ENCODE data around the gene NADK2.
"Not testable (repeated sequence)": the region's sequence is repeated elsewhere in the genome, so short reads cannot be mapped to it uniquely, and the experiment has no call there.

The NADK2 gene

DNA sequence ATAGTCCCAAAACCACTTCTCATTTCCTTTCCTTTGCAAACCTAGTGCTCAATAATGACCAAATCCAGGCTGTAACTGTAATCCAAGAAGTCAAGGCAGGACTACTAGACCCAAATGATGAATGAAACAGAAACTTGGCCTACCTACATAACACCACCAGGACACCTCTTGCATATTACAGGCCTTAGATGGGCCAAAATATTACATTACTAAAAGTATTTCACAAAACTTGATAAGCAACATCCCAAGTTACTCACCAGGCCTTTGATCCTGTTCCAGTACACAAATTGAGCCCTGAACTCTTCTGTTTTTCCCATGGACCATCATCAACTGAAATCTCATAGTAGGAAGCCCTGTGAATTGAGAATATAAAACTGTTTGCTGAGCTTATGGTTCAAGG is 34.8 kb downstream of the NADK2 start:
- no peak for DNase-seq

DNA sequence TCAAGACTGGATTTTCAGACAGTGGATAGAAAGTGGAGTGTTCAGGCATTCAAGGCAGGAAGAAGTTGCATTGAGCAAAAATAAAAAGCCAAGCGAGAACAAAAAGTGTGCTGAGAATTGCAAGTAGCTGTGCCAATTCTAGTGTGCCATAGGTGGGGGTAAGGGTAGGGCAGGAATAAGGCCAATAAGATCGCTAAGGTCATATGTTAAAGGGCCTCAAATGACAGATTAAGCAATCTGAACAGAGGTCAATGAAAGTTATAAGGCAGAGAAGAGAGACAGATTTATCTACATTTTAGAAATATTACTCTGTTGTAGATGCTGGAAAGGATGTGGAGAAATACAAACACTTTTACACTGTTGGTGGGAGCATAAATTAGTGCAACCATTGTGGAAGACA is 36.4 kb downstream of the NADK2 start:
- no peak for DNase-seq

DNA sequence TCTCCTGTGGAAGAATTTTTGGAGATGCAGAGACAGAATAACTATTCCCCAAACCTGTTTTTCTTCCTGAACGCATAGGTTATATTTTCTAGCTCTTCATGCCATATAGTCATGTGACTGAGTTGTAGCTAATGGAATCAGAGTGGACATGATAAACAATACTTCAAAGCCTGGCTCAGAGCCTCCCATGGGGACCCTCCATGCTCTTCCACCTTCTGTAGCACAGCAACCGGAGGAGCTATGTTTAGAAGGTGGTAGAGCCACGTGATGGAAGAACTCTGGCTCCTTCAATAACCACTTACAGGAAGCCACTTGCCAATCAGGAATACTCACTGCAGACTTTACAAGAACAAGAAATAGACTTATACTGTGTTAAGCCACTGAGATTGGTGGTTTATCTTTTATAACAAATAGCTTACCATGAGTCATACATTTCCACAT is 39.2 kb downstream of the NADK2 start:
- peak; percentile 37 for DNase-seq

DNA sequence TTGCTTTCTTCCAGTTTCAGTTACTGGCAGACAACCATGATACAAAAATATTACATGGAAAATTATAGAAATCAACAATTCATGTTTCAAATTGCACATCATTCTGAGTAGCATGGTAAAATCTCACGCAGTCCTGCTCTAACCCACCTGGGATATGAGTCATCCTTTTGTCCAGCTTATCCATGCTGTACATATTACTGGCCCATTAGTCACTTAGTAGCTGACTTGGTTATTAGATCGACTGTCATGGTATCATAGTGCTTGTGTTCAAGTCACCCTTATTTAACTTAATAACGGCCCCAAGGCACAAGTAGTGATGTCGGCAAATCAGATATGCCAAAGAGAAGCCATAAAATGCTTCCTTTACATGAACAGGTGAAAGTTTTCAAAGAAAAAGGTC is 41.2 kb downstream of the NADK2 start:
- DNase-seq: peak; percentile 44

DNA sequence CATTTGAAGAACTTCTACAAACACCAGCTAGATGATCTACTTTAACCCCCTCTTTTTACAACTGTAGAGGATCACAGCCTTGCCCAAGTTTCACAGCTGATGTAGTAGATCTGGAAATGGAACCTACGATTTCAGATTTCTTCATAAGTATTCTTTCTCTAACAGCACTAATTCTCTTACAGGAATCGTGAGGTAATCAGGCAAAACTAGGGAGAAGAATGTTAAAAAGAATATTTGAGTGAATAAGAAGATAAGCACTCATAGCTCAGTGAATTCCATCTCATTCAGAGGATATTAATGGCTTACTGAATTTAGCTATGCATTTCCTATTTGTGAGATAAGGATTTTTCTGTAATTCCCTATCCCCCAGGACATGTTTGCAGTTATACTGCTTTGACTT is 42.1 kb downstream of the NADK2 start:
- peak; percentile 60 for DNase-seq

DNA sequence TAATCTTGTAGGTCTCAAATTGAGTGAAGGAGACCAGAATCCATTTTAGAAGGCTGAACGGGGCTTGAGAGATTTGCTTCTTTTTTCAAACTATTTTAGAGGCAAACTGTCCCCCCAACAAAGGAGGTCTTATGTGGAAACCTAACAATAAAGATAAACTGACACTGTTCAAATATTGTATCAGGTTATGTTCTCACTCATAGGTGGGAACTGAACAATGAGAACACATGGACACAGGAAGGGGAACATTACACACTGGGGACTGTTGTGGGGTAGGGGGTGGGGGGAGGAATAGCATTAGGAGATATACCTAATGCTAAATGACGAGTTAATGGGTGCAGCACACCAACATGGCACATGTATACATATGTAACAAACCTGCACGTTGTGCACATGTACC is 42.9 kb downstream of the NADK2 start:
- DNase-seq: not testable (repeated sequence)

DNA sequence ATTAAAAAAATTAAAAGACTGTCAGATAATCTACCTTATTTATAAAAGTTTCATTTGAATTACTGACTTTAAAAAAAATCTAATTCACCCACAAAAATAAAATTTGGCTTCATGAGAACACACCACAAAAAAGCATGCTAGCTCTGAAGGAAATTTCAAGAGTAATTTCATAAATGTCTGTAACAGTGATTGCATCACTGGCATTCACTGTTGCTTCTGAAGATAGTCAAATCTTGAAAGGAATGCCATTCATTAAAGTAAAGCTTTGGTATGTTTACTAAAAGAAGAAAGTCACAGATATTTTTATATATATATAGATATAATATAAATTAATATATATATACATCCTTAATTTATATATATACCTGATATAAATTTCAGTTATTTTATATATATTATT is 43.4 kb downstream of the NADK2 start:
- no peak for DNase-seq

DNA sequence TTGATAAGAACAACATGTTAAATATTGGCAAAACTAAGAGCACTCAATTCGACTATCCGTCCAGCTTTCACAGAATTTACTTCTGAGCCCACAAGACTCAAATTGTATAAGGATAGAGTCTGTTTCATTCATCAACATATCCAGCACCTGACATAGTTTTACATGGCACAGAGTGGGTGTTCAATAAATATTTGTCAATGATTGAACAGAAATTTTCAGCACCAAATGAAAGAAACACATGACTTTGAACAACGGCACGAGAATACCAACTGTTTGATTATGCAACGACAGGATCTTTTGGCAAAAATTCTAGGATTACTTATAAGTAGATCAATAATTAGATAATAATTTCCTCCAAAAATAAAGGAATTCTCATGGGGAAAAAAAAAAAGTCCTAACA is 48.0 kb downstream of the NADK2 start:
- DNase-seq: no peak

DNA sequence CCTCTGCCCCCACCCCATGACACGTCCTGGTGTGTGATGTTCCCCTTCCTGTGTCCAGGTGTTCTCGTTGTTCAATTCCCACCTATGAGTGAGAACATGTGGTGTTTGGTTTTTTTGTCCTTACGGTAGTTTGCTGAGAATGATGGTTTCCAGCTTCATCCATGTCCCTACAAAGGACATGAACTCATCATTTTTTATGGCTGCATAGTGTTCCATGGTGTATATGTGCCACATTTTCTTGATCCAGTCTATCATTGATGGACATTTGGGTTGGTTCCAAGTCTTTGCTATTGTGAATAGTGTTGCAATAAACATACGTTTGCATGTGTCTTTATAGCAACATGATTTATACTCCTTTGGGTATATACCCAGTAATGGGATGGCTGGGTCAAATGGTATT is 57.3 kb downstream of the NADK2 start:
- not testable (repeated sequence) for DNase-seq

DNA sequence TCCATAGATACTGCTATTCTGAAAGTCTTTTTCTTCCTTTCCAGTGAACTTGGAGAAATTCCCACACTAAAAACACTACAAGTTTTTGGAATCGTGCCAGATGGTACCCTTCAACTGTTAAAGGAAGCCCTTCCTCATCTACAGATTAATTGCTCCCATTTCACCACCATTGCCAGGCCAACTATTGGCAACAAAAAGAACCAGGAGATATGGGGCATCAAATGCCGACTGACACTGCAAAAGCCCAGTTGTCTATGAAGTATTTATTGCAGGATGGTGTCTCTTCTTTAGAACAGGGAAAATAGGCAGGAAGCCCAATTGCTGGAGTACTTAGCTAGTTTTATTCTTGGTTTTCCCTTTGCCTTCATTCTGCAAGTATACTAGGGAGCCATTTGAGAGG is 60.0 kb downstream of the NADK2 start:
- DNase-seq: no peak

DNA sequence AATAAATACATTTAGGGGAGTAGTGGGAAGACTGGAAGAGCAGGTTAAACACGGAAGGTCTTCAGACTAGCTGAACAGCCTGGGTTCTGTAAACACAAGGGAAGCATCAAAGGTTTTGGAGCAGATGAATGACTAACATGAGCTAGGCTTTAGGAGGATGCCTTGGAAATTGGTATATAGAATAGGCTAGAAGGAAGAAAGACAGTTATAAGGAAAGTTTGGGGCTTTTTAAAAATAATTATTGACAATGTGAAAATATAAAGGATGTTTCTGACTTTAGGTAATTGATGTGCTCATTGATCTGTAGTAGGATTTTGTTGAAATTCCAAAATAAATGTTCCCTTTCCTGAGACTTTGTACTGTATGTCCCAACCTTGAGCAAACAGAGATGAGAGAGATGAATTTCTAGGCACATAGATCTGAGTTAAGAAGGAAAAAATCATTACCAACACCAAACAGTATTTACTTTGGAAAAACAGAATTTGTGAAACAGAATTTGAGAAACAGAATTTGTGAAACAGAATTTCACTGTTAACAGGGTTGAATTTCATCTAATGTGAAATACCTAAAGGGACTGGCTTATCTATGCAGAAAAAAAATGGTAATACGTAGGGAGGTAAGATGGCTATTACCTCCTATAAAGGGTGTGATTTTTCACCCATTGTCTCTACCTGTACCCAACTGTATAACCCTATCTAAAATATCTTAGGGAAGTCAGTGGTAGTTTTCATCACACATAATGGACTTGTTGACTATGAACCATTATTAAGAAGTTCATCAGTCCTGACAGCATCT is 61.0 kb downstream of the NADK2 start:
- DNase-seq: no peak

DNA sequence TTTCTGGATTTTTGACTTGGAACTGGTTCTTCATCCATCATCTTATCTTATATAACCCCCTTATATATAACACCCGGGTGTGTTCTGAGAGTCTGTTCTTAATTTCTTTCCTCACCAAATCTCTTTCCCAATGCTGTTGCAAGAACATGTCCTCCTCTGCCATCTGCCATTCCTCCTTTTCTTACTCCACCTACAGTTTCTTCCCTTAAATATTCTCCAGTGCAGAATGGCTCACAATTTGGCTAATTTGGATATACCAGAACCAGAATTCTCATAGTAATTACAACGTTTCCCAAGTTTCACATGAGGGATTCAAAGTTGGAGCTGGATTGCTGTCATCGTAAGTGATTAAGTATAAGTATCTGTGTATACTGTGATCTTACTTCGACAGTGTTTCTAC is 61.8 kb downstream of the NADK2 start:
- DNase-seq: no peak

DNA sequence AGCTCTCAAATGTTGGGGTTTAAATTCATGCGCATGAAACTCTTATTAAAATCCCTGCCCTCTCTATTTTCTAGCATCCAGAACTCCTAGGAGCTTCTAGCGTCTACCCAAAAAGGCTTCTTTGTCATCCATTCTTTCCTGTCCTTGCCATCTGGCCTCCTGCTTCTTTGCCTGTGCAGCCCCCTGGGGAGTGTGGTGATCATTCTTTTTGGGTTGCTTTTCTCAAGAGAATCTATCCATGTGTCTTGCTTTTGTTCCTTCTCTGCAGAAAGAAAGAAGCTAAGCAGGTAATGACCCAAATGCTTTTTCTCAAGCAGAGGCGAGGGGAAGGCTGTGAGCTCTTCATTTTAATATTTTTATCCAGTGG is 63.2 kb downstream of the NADK2 start:
- no peak for DNase-seq

DNA sequence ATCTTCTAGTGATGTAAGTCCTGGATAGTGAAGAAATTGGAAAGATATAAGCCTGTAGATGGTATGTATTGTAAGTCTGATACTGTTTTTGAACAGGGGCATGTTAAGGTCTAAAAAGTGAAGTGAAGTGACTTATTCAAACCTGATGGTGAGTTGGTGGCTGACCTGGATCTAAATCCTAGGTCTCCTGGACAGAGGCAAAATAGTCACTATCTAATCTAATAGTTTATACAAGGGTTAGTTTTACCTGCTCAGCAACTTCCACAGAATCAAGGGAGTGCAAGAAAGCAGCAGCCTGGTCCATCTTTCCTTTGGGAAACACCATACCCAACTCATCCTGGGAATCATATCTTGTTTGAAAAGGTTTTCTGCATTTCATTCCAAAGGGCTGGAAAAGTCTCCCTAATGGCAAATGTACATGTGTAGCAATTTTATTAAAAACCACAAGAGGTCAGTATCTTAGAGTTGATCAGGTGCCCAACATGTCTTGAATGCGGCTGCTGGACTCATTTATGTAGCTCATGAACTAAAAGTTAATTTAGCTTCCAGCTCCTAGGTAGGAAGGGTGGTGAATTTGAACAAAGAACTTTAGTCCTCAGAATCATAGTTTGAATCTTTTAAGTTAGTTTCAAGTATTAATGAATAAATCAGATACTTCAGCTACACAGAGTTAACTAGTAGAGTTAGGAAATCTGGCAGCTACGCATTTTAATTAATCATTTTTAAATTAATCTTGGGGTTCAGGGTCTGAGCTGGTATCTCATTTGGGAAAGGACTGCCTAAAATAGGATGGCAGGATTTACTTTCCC is 63.8 kb downstream of the NADK2 start:
- peak; percentile 47 for DNase-seq

DNA sequence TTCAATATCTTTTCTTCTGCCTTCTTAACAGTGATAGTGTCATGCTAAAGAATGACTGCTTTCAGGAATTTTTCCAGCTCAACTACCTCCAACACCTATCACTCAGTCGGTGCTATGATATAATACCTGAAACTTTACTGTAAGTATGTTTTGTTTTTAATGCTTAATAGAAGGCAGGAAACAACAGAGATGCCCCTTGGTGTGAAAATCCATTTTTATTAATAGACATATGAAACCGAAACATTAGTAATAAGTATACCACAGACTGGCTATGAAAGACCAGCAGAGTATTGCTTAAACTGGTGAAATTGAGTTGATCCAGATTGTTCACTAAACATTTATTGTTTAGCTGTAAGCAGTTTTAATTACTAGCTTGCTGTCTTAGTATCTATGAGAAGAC is 64.6 kb downstream of the NADK2 start:
- no peak for DNase-seq

DNA sequence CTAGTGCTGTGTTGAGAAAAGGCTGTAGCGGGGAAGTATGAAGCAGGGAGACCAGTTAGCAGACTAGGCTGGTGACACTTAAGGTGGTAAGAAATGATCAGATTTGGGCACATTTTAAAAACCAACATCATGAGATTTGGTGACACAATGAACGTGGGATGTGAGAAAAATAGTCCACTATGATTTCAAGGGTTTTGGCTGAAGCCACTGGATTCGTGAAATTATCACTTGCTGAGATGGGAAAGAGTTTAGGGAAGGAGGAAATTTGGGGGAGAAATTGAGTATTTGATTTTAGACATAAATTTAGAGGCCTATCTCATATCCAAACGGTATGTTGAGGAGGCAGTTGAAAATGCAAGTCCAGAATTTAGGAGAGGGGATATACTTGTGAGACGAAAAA is 66.7 kb downstream of the NADK2 start:
- no peak for DNase-seq

DNA sequence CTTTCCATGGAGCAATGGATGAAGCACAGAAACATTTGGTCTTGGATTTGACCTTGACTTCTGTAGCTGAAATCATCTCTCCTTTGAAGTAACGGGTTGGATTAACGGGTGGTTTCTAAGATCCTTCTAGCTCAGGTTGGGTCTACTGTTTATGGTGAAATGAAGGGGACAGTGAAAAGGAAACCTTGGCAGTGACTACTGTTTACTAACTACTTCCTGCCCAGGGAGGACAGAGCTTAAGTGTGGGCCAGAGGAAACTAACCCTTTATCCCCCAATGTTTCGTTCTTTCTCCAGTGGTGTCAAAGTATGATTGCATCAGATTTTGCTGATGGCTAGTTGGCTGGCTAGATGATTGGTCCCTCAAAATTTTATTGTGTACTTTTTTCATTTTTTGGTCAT is 67.6 kb downstream of the NADK2 start:
- no peak for DNase-seq

DNA sequence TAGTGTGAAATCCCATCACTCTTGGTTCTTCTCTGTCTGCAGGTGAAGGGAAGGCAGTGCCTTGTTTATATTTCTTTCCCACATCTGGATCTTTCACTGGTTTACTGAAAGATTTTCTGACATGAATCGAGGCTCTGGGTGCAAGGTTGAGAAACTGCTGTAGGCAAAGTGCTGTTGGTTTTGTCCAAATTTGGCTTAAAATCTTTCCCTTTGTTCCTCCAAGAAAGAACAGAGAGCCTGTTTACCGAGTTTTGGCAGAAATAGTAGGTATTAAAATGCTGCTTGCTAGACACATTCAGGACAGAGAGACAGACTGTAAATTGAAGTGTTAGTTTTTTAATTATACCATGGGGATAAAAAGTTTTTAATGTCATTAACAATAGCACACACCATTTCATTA is 68.3 kb downstream of the NADK2 start:
- DNase-seq: no peak

DNA sequence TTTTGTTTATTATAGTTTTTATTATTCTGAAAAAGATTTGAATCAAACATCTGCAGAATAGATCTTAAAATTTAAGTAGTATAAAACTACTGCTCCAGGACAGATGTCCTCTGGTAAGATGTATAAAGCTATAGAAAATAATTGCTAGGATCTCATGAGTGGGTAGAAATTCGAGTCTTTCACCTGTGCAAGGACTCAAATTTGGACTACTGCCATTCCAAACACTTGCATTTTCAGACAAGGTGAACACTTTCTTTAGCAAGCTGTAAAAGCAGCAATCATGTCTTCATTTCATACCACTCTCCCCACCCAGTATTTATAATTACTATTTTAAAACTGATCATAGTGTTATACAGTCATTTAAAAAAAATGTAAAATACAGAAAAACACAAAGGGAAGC is 69.1 kb downstream of the NADK2 start:
- DNase-seq: no peak

DNA sequence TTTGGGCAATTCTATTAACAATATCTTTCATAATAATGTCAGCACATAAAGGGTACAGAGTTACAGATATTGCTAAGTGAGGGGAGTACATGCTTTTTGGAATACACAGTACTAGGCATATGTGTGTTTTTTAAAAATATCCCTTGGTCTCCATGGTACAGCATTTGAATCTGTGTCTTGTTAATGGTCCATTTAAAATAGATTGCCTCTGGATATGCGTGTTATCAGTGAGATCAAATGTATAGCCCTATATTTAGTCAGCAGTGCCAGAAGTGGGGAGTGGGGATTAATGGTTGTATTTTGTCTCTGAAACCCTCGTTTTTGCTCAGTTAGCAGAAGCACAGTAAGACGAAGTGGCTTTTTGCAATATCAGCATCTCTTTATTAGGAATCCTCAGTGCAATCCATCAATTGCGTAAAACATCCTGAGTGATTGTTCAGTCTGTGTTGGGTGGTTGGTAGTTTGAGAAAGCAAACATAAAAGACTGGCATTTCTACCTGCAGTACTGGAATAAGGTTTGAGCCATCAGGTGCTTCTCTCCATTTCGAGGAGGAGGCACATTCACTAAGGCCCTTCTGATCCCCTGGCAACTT is 70.8 kb downstream of the NADK2 start:
- no peak for DNase-seq

DNA sequence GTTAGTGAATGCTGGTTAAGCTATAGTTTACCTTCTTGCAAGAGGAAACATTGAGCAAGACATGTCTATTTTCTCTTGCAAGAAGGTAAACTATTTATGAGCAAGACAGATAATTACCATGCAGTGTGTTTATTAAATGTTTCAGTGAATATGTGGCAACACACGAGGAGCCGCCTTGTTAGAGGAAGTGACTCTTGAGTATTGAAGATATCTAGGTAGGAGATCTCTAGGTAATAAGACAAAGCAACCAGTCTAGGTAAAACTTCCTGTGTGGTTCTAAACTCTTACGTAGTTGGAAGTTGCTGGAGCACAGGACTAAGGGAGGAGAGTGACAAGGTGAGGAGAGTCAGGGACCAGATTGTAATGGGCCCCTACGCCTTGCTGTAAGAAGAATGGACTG is 73.0 kb downstream of the NADK2 start:
- no peak for DNase-seq

DNA sequence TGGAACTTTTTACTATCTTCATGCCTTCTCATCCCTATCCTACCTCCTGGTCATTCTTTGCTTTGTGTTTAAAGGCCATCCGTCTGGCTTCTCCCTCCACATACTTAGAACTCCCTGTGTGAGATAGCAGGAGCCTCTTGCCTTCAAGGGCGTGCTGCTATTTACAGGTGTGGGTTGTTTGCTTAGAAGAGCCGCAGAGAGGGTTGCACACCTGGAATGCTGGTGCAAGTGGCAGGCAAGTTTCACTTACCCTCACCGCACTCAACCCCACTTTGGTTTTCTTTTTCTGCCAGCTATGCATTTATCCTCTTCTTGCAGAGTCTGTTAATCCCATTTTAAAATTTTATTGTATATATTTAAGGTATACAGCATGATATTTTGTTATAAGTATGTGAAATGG is 77.3 kb downstream of the NADK2 start:
- no peak for DNase-seq

DNA sequence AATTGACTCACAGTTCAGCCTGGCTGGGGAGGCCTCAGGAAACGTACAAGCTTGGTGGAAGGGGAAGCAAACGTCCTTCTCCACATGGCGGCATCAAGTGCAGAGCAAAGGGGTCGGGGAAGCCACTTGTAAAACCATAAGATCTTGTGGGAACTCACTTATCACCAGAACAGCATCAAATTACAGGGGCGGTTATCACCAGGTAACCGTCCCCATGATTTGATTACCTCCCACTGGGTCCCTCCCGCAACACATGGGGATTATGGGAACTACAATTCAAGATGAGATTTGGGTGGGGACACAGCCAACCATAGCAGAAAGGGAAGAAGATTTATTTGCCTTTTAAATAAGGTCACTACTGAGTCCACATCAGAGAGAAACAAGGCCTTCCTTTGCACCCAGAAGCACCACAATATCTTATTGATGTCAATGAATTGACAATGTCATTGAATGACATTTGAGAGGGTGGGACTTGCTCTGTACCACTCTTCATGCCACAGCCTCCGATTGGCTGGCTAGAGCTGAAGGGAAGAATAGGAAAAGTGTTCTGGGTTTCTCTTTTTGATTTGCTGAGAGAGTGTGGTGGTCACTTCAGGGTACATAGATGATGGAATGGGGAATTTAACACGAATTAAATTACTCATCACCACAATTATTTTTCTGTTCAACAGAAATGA is 78.8 kb downstream of the NADK2 start:
- DNase-seq: no peak

All from fibroblast of skin of back (primary cell).